Colon (tissue), 2 donors: ENCODE results near the gene MFSD8.
"Not testable (repeated sequence)": the region's sequence is repeated elsewhere in the genome, so short reads cannot be mapped to it uniquely, and the experiment has no call there.

ENCODE experiments used
- FAIRE-seq: peaks from 2 replicates; lab custom pipeline; 2012; peaks lifted over from hg19 to GRCh38; lab: Jason Lieb, UNC
- donor health status: control.
- donor health status: control.

The MFSD8 gene

GRCh38 chr4:127936974-127937373, 28.0 kb downstream of the MFSD8 start:
- FAIRE-seq: no peak

GRCh38 chr4:127931836-127932235, 33.1 kb downstream of the MFSD8 start:
- not testable (repeated sequence) for FAIRE-seq

GRCh38 chr4:127930175-127930574, 34.8 kb downstream of the MFSD8 start:
- no peak for FAIRE-seq

- FAIRE-seq: not testable (repeated sequence)
These were observed 39.3 kb downstream of the MFSD8 start for GRCh38 chr4:127925720-127926119.

GRCh38 chr4:127922226-127922625, 42.7 kb downstream of the MFSD8 start:
- FAIRE-seq: no peak

GRCh38 chr4:127920521-127920920, 44.5 kb downstream of the MFSD8 start:
- no peak for FAIRE-seq

- FAIRE-seq: no peak
These were observed 47.8 kb downstream of the MFSD8 start for GRCh38 chr4:127917151-127917550.

GRCh38 chr4:127916512-127916911, 48.5 kb downstream of the MFSD8 start:
- no peak for FAIRE-seq

GRCh38 chr4:127905029-127905428, 59.9 kb downstream of the MFSD8 start:
- no peak for FAIRE-seq

GRCh38 chr4:127899682-127900081, 65.3 kb downstream of the MFSD8 start:
- not testable (repeated sequence) for FAIRE-seq

- FAIRE-seq: no peak
These were observed 68.4 kb downstream of the MFSD8 start for GRCh38 chr4:127896528-127896927.

- no peak for FAIRE-seq
These were observed 68.9 kb downstream of the MFSD8 start for GRCh38 chr4:127896069-127896468.

- no peak for FAIRE-seq
These were observed 75.1 kb downstream of the MFSD8 start for GRCh38 chr4:127889903-127890302.

- peak; percentile 31 for FAIRE-seq
These were observed 76.4 kb downstream of the MFSD8 start for GRCh38 chr4:127888559-127888958.

GRCh38 chr4:127881563-127881864, 83.5 kb downstream of the MFSD8 start:
- FAIRE-seq: no peak

- FAIRE-seq: no peak
These were observed 84.0 kb downstream of the MFSD8 start, which contains the start of gene PLK4 for GRCh38 chr4:127880763-127881562. Gene PLK4, plus strand, starts transcription at chr4:127880893. Its CDS starts 242 bp downstream, at chr4:127881135.

GRCh38 chr4:127875791-127876190, 89.2 kb downstream of the MFSD8 start:
- no peak for FAIRE-seq

GRCh38 chr4:127870688-127871087, 94.3 kb downstream of the MFSD8 start:
- FAIRE-seq: no peak

- FAIRE-seq: no peak
These were observed 94.7 kb downstream of the MFSD8 start for GRCh38 chr4:127870281-127870680.

- no peak for FAIRE-seq
These were observed 96.8 kb downstream of the MFSD8 start for GRCh38 chr4:127868196-127868595.
